ENCODE results near the gene EIF2B1. TPM values are rescaled to one million over a fixed set of nuclear protein-coding genes. Genes with fewer than 3 reads are reported as not detected.

EIF2B1 gene
- total RNA-seq, 1 donor from 2014 or later: 85.1 TPM

DNA sequence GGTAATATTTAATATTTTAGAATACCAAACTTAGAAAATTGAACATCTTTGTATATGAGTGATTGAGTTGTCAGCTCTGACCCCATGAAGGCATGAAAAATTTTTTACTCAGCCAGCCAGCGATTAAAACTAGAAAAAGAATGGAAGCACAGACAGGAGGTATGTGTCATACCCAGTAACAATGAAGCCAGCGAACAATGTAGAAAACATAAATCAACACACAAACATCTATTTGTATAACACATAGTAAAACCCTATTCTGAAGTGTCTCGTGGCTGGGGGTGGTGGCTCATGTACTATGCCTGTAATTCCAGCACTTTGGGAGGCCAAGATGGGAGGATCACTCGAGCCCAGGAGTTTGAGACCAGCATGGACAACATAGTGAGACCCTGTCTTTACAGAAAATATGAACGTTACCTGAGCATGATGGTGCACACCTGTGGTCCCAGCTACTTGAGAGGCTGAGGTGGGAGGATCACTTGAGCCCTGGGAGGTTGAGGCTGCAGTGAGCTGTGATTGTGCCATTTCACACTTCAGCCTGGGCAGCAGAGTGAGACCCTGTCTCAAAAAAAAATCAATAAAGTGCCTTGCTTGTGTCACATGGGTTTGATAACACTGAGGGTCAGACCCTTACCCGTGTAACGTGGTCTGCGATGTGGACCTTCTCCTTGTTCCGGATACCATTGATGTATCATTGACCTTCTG, 43.3 kb upstream of the EIF2B1 start:
- Histone ChIP-seq H4K20me1 (ENCODE audit: low read depth) (no peaks in the 10 kb centered on the region), H3K4me2 (no peak overlapping the region), H3K4me1 (no peaks in the 10 kb centered on the region), H3K9ac (no peak overlapping the region), H3K9me3 (ENCODE audit: low read depth) (no peaks in the 10 kb centered on the region), H3K27me3 (no peaks in the 10 kb centered on the region), H3K27ac (no peak overlapping the region), H3F3A (ENCODE audit: low read depth) (no peaks in the 10 kb centered on the region), H2AFZ (replicated peaks) (no peak overlapping the region), H3K36me3 (no peaks in the 10 kb centered on the region), H3K79me2 (ENCODE audit: low read depth) (no peaks in the 10 kb centered on the region), H3K4me3 (no peak overlapping the region)
- Mint-ChIP-seq H3K4me3 (no peak overlapping the region), H3K4me1 (peaks cover 8% of the 10 kb centered on the region), H3K36me3 (peaks cover 27% of the 10 kb centered on the region), H3K9me3 (no peaks in the 10 kb centered on the region), H3K27me3 (ENCODE audit: insufficient read depth, low read depth) (peaks cover 5% of the 10 kb centered on the region), H3K27ac (no peak overlapping the region)
- DNase-seq (ENCODE audit: low spot score): no peak
- TF ChIP-seq, protein P1, sequence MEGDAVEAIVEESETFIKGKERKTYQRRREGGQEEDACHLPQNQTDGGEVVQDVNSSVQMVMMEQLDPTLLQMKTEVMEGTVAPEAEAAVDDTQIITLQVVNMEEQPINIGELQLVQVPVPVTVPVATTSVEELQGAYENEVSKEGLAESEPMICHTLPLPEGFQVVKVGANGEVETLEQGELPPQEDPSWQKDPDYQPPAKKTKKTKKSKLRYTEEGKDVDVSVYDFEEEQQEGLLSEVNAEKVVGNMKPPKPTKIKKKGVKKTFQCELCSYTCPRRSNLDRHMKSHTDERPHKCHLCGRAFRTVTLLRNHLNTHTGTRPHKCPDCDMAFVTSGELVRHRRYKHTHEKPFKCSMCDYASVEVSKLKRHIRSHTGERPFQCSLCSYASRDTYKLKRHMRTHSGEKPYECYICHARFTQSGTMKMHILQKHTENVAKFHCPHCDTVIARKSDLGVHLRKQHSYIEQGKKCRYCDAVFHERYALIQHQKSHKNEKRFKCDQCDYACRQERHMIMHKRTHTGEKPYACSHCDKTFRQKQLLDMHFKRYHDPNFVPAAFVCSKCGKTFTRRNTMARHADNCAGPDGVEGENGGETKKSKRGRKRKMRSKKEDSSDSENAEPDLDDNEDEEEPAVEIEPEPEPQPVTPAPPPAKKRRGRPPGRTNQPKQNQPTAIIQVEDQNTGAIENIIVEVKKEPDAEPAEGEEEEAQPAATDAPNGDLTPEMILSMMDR (IDR thresholded peaks at IDR 0.05): no peak
- TF ChIP-seq EZH2phosphoT487 (IDR thresholded peaks at IDR 0.05): no peak
- no peak for TF ChIP-seq EZH2 (IDR thresholded peaks at IDR 0.05)

DNA sequence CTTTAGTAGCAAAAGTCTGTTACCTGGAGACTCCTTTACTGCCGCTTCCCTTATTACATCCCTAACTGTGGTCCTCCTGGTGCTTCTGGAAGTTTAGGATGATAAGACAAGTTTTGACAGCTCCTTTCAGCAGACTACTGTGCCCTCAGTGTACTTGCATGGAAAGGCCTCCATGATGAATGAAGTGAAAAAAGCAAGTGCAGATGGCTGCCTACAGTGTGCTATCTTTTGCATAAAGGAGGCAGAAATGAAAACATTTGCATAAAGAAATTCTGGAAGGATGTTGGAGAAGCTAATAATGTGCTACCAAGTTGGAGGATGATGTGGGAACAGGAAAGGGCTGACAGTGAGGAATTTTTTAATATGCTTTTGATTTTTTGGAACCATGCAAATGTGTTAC, 42.0 kb upstream of the EIF2B1 start:
- no peak overlapping the region for H3K4me3 Mint-ChIP-seq
- no peaks in the 10 kb centered on the region for H3K9me3 ChIP-seq (ENCODE audit: low read depth)
- peaks cover 21% of the 10 kb centered on the region for H3K36me3 Mint-ChIP-seq
- no peak overlapping the region for H3K4me3 ChIP-seq
- peaks cover 15% of the 10 kb centered on the region for H3K4me1 Mint-ChIP-seq
- no peak overlapping the region for H3K27ac Mint-ChIP-seq
- no peak for DNase-seq (ENCODE audit: low spot score)
- no peaks in the 10 kb centered on the region for H3K4me1 ChIP-seq
- no peaks in the 10 kb centered on the region for H4K20me1 ChIP-seq (ENCODE audit: low read depth)
- no peaks in the 10 kb centered on the region for H3K36me3 ChIP-seq
- H3K9ac ChIP-seq: no peak overlapping the region
- H2AFZ ChIP-seq (replicated peaks): no peak overlapping the region
- TF ChIP-seq EZH2phosphoT487 (IDR thresholded peaks at IDR 0.05) (no peak), EZH2 (IDR thresholded peaks at IDR 0.05) (no peak)
- TF ChIP-seq, protein P1 (IDR thresholded peaks at IDR 0.05): no peak
- H3F3A ChIP-seq (ENCODE audit: low read depth): no peaks in the 10 kb centered on the region
- H3K27me3 Mint-ChIP-seq (ENCODE audit: insufficient read depth, low read depth): peaks cover 6% of the 10 kb centered on the region
- H3K79me2 ChIP-seq (ENCODE audit: low read depth): no peaks in the 10 kb centered on the region
- no peak overlapping the region for H3K4me2 ChIP-seq
- H3K9me3 Mint-ChIP-seq: no peaks in the 10 kb centered on the region
- H3K27ac ChIP-seq: no peak overlapping the region
- H3K27me3 ChIP-seq: no peaks in the 10 kb centered on the region

DNA sequence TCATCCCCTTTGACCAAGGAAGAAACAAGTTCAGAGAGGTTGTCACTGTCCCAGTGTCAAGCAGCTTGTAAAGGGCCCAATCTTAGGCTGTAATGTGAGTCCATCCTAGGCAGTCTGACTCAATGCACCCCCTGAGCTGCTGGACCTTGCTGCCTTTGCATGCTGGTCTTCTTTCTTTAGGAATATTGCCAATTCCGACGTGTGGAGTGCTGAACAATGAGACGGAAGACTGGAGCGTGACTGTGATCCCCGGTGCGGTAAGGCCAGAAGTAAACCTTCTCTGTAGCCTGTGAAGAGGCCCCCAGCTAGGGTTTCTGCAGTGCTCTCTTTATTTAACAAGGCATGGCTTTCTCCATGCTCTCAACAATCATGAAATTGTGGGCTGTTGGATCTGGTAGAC, 38.4 kb upstream of the EIF2B1 start:
- Histone ChIP-seq H3K4me3 (peak overlapping the region; percentile 92), H4K20me1 (ENCODE audit: low read depth) (no peaks in the 10 kb centered on the region), H3K27ac (no peak overlapping the region), H3K4me2 (peak overlapping the region; percentile 97), H3K4me1 (no peaks in the 10 kb centered on the region), H3K9ac (no peak overlapping the region), H3K9me3 (ENCODE audit: low read depth) (no peaks in the 10 kb centered on the region), H3K79me2 (ENCODE audit: low read depth) (no peaks in the 10 kb centered on the region), H2AFZ (replicated peaks) (no peak overlapping the region), H3F3A (ENCODE audit: low read depth) (peaks cover 4% of the 10 kb centered on the region), H3K36me3 (no peaks in the 10 kb centered on the region), H3K27me3 (no peaks in the 10 kb centered on the region)
- Mint-ChIP-seq H3K27me3 (ENCODE audit: insufficient read depth, low read depth) (peaks cover 6% of the 10 kb centered on the region), H3K27ac (no peak overlapping the region), H3K9me3 (no peaks in the 10 kb centered on the region), H3K36me3 (peaks cover 12% of the 10 kb centered on the region), H3K4me1 (peaks cover 15% of the 10 kb centered on the region), H3K4me3 (peak overlapping the region; percentile 92)
- peak; percentile 5 for DNase-seq (ENCODE audit: low spot score)
- TF ChIP-seq EZH2 (IDR thresholded peaks at IDR 0.05) (no peak), EZH2phosphoT487 (IDR thresholded peaks at IDR 0.05) (no peak)
- TF ChIP-seq, protein P1 (IDR thresholded peaks at IDR 0.05): no peak
